NCI-H1092 treated with DMSO at 0.1 percent for 48 hours (cell line): ENCODE data around the gene SV2B.

Experiments used
- DNase-seq: peaks from one replicate; lab custom pipeline; 2025; lab: John Stamatoyannopoulos, UW

The SV2B gene

DNA sequence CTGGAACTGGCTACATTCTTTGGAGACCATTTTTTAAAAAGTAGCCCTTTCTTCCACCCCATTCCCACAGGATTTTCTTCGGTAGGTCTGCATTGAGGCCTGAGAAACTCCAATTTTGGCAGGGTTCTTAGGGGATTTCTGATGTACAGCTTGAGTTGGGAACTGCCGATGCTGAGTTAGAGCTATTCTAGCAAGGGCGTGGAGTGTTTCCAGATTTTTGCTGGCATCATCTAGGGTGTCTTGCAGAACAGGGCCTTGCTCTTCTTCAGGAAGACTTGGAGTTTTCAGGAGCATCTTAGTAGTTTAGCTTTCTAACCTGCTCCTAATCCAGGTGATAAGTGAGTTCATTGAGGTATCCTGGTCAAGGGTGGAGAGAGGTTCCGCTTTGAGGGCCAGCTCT, 41.0 kb downstream of the SV2B start:
- DNase-seq: no peak

DNA sequence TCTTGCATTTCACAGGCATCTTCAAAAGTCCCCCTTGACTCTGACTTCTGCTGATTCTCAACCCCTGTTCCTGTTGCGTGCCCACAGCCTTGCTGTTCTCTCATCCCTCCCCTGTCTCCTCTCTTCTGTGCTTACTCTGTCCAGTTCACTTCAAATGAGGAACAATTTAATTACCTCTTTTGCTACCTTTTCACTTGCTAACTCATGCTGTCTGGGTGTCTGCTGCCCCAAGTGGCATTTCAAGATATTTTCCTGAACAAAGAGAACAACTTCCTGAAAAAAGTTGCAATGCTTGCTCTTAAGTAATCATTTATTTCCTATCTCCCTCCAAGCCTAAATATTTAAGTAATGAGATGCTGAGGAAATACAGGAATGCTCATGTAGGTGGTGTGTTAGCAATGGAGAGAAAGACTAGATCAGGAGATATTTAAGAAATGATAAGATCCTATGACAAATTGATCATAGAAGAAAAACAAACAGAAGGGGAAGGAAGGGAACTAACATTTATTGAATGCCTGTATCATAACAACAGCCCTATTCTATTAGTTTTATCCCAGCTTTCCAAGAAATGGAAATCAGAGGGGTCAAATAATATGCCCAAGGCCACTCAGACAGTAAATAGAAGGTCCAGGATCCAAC, 42.2 kb downstream of the SV2B start:
- DNase-seq: peak; percentile 7

GRCh38 chr15:91142946-91143345, 42.9 kb downstream of the SV2B start:
- no peak for DNase-seq

GRCh38 chr15:91146728-91147127, 46.7 kb downstream of the SV2B start:
- DNase-seq: no peak

DNA sequence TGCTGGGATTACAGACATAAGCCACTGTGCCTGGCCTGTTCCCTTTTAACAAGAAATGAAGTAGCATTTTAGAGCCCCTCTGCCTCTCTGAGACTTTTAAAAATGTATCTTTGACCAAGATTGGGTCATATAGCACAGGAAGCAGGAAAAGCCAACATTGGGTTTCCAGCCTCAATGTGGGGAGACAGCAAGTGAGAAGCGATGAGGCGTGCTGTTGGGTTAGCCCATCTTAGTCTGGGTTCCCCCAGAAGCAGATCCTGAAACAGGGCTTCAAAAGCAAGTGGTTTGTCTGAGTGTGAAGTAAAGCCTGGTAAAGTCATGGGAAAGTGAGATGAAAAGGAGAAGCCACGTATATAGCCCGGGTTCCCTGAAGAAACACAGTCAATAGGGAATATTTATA, 48.2 kb downstream of the SV2B start:
- no peak for DNase-seq

DNA sequence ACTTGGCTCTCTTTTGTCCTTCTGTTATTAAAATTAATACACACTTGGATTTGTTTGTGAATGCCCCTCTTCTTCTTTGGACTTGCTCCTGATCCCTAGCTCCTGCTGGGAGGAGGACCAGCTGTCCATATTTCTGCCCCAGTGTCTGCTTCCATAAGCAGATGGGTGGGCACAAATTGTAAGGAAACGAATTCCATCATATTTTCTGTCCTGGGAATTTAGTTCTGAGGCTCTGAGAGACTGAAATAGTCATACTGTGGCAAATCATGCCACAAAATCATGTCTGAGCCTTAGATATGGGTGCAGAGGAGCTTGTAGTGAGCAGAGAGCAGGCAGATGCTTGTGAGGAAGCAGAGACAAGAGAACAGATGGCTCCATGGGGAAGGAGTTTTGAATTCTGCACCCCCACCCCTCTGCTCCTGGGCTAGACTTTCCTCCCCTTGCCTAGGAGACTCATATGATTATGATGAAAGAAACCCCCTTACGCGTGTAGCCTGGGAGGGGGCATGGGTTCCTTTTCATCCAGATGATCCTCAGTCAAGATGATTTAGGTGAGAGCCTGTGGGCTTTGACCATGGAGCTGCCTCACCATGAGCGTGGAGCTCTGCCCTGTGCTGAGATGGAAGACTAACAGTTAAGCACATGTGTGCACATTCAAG, 50.6 kb downstream of the SV2B start:
- no peak for DNase-seq

DNA sequence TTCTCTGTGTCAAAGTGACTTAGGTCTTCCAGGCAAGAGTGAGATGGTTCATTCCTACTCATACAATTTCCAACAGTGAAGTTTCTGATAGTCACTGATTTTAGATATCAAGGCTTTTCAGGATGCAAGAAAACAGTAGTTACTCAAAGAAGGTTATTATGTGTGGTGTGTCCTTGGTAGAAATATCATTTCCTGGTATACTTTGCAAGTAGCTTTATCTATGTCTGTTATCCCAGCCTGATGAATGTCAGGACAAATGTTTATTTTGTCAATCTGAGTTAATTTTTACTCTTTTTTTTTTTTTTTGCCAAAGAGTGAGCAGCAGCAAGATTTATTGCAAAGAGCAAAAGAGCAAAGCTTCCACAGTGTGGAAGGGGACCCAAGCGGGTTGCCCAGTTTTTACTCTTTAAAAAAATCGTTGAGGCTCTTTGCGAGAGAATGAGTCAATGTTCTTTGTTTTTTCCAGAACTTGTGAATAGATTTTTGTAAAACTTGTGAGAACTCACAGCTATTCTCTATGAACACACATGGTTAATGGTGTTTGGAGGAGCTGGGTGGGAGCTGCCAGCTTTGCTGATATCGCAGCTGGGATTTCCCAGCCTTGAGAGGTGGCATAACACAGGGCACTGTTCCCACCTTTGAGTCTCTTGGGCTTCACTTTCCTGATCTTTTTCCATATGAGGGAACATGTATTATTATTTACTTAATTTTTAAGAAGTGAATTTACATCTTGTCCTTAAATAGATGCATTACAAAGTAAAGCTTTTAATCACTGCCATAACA, 51.9 kb downstream of the SV2B start:
- DNase-seq: peak; percentile 9

- no peak for DNase-seq
Observed at GRCh38 chr15:91152896-91153581, 53.0 kb downstream of the SV2B start.

- no peak for DNase-seq
Observed at GRCh38 chr15:91153954-91154353, 53.9 kb downstream of the SV2B start.

- DNase-seq: no peak
Observed at GRCh38 chr15:91156175-91156726, 56.2 kb downstream of the SV2B start.

- no peak for DNase-seq
Observed at GRCh38 chr15:91158415-91159394, 58.6 kb downstream of the SV2B start.

DNA sequence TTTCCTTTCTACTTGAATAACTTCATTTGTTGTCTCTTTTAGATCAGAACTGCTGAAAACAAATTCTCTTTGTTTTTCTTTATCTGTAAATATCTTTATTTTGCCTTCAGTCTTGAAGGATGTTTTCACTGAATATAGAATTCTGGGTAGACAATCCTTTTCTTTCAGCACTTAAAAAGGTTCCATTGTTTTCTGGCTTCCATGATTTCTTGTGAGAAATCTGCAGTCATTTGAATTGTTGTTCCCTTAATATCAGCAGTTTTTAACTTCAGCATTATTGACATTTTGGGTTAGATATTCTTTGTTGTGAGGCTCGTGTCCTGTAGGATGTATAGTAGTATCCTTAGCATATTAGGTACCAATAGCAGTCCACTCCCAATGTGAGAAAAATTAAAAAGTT, 65.8 kb downstream of the SV2B start:
- DNase-seq: no peak

- no peak for DNase-seq
Observed at GRCh38 chr15:91168457-91168856, 68.4 kb downstream of the SV2B start.

GRCh38 chr15:91171334-91171733, 71.3 kb downstream of the SV2B start:
- DNase-seq: no peak

DNA sequence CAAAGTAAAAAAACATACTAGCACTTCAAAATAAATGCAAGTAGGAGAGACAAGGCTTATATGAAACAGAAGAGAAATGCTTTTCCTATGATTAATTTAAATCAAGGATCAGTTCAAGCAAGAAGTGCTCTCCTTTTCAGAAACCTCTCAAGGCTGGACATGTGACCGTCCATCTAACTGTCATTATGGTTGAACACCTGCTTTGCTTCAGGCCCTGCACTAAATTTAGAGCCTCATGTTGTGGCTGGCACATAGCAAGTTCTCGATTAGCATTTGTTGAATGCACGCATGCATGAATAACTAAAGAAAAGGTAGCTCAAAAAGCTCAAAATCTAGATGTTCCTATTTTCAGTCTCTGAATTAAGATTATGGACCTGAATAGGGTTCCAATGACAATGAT, 82.0 kb downstream of the SV2B start:
- DNase-seq: peak; percentile 4

GRCh38 chr15:91183596-91183995, 83.5 kb downstream of the SV2B start:
- DNase-seq: no peak

DNA sequence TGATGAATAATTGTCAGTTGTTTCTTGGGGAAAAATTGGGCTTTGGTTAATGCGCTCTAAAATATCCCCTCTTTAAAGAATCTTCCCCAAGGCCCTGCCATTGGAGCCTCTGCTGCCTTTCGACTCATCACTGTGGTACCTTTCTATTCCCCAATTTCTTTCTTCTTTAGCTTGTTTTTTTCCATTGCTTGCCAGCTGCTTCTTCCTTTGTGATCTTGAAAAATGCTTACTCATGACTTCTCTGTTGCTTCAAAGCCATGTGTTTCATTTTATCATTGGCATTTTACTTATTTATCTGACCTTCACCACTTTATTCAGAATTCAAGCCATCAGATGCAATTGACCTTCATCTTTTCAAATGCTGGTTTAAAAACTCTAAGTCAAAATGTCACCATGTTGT, 84.4 kb downstream of the SV2B start:
- no peak for DNase-seq

GRCh38 chr15:91186904-91187656, 87.0 kb downstream of the SV2B start:
- peak; percentile 29 for DNase-seq

- no peak for DNase-seq
Observed at GRCh38 chr15:91192285-91192684, 92.2 kb downstream of the SV2B start.

- peak; percentile 41 for DNase-seq
Observed at GRCh38 chr15:91192690-91193377, 92.8 kb downstream of the SV2B start.
